Ovary (tissue), 9 donors: ENCODE measurements around the gene ELAPOR1. TPM values are rescaled to one million over a fixed set of nuclear protein-coding genes. Genes with fewer than 3 reads are reported as not detected.

Experiments
- DNase-seq, 5 donors: peaks; one replicate each; pipeline ENCODE4 v3.0.0-alpha.2; 2019 to 2020
- H3K27ac ChIP-seq, 2 donors: fragments of 200-600 bp; one replicate each; pipeline versions ENCODE4 v1.5.1 to v1.8.0; 2019 to 2022
- H3K27me3 ChIP-seq: fragments of 200-600 bp; one replicate; pipeline ENCODE4 v1.8.0; 2022
- H3K36me3 ChIP-seq: fragments of 200-600 bp; sonication (generic); one replicate; pipeline ENCODE4 v1.5.1; 2019
- H3K4me1 ChIP-seq: one replicate; pipeline ENCODE4 v1.8.1; 2013; ENCODE audit warnings: mild to moderate bottlenecking, moderate library complexity; ENCODE audit not compliant: insufficient read depth
- H3K4me3 ChIP-seq: fragments of 200-600 bp; sonication (generic); one replicate; pipeline ENCODE4 v1.5.1; 2017
- H3K9me3 ChIP-seq, 2 donors: fragments of 200-600 bp in 1 of 2; sonication (generic) in 1 of 2; one replicate each; pipeline versions ENCODE4 v1.5.1 to v1.8.1; 2013 to 2019; ENCODE audit warnings: mild to moderate bottlenecking in 1 of 2, moderate library complexity in 1 of 2
- EP300 ChIP-seq: sonication (generic); formaldehyde crosslinking; IDR thresholded peaks from one replicate; pipeline ENCODE4 v1.6.1; 2017; ENCODE audit warnings: antibody characterized with exemption
- POLR2A ChIP-seq: fragments of 450-650 bp; IDR thresholded peaks from one replicate; pipeline ENCODE4 v1.6.1; 2017; ENCODE audit warnings: antibody characterized with exemption, mild to moderate bottlenecking, moderate library complexity
- WGBS, 3 donors: extraction: QIAGEN DNeasy Blood & Tissue Kit in 1 of 3; methylation state at CpG; one replicate each; pipeline versions ENCODE4 v1.1.5 to v1.1.7; 2013 to 2017; 5-methylcytosine and 5-hydroxymethylcytosine counted together
- intact Hi-C, 4 donors: fragments of 100-400 bp; cut with DNase I; formaldehyde crosslinking; loops; one replicate each; pipeline versions ENCODE4 v1.11.0 to v1.15.1; 2022 to 2023
- polyA plus RNA-seq, 2 donors: library from polyadenylated mRNA; stranded (reverse); fragments of 200-250 nt in 1 of 2; fragments of 350-450 nt in 1 of 2; fragmentation: Illumina TruSeq in 1 of 2; extraction: RNeasy Lipid Tissue Mini Kit (QIAGEN cat#74804) in 1 of 2; gene quantifications; one replicate each; pipeline ENCODE4 v1.2.3, GENCODE V29; 2013 to 2014
- total RNA-seq, 7 donors: library from RNA; depleted of rRNA in 2 of 7; stranded (reverse); fragments of >200 nt in 2 of 7; fragmentation: NEBNext Ultra II Directional in 3 of 7; extraction: Animal tissue kit (Norgen Biotek cat#: 25700) in 3 of 7; gene quantifications; one replicate each; pipeline versions ENCODE4 v1.1.0 to v1.2.4, GENCODE V29; 2016 to 2023
- TF ChIP-seq, protein P1 (sequence below), 3 donors: fragments of 450-650 bp in 2 of 3; fragments of 200-600 bp in 1 of 3; IDR thresholded peaks; one replicate each; pipeline versions ENCODE4 v1.5.1 to v1.8.0; 2016 to 2022; ENCODE audit warnings: antibody characterized with exemption in 3 of 3, mild to moderate bottlenecking in 1 of 3
- donor health status: DM: no; HTN: no; CAD: no; lungs with moderate emphysema.
- donor health status: DM: no; HTN: no; CAD: no.
- donor health status: Bipolar disorder and iron deficiency.
- donor health status: DM: yes; HTN: yes; CAD: no.
- donor health status: DM: no; HTN: no; CAD: no.
- donor health status: DM: yes; HTN: yes; CAD: no.

The ELAPOR1 gene
- total and polyA plus RNA-seq, 9 donors, result 0.15 to 69.6 (median 1.9) TPM; not detected in 1

DNA sequence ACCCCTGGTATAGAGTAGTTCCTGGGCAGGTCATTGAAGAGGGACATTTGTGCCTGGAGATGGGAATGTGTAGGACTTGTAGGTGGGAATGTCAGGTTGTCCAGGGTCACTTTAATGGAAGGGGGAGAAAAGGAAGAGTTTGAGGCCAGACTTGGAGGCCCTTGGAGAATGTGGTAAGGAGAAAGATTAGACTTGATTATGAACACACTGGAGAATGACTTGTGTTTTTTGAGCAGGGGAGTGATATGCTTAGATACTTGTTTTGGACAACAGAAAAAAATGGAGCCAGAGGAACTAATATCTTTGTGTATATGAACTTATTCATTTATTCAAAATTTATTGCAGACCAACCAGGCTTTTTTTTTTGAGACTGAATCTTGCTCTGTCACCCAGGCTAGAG is 17.9 kb downstream of the ELAPOR1 start:
- Histone ChIP-seq H3K4me3 (no peak overlapping the region), H3K27me3 (no peaks in the 10 kb centered on the region), H3K27ac (no peak overlapping the region), H3K36me3 (no peaks in the 10 kb centered on the region), H3K4me1 (no peaks in the 10 kb centered on the region), H3K9me3 (no peaks in the 10 kb centered on the region)
- no peak for DNase-seq
- TF ChIP-seq POLR2A (no peak), EP300 (no peak)
- TF ChIP-seq, protein P1, sequence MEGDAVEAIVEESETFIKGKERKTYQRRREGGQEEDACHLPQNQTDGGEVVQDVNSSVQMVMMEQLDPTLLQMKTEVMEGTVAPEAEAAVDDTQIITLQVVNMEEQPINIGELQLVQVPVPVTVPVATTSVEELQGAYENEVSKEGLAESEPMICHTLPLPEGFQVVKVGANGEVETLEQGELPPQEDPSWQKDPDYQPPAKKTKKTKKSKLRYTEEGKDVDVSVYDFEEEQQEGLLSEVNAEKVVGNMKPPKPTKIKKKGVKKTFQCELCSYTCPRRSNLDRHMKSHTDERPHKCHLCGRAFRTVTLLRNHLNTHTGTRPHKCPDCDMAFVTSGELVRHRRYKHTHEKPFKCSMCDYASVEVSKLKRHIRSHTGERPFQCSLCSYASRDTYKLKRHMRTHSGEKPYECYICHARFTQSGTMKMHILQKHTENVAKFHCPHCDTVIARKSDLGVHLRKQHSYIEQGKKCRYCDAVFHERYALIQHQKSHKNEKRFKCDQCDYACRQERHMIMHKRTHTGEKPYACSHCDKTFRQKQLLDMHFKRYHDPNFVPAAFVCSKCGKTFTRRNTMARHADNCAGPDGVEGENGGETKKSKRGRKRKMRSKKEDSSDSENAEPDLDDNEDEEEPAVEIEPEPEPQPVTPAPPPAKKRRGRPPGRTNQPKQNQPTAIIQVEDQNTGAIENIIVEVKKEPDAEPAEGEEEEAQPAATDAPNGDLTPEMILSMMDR (IDR thresholded peaks at IDR 0.05), result no peak
- intact Hi-C loops, result no loop called here

- no peak overlapping the region for H3K27ac ChIP-seq
- DNase-seq, result no peak
- 75 to 80% (median 79%) methylated on average over 4 of the region's 4 CpGs for WGBS, 3 donors
- no peaks in the 10 kb centered on the region for H3K4me1 ChIP-seq
- no peaks in the 10 kb centered on the region for H3K27me3 ChIP-seq
- intact Hi-C loops, result no loop called here
- TF ChIP-seq EP300, result no peak
- TF ChIP-seq, protein P1 (IDR thresholded peaks at IDR 0.05), result no peak
- TF ChIP-seq POLR2A, result no peak
- no peak overlapping the region for H3K4me3 ChIP-seq
- H3K9me3 ChIP-seq, result no peaks in the 10 kb centered on the region
- no peaks in the 10 kb centered on the region for H3K36me3 ChIP-seq
These were observed 19.2 kb downstream of the ELAPOR1 start for GRCh38 chr1:109133002-109133706.

- H3K4me1 ChIP-seq, result no peaks in the 10 kb centered on the region
- no peak overlapping the region for H3K27ac ChIP-seq
- TF ChIP-seq, protein P1 (IDR thresholded peaks at IDR 0.05), result no peak
- TF ChIP-seq EP300 (no peak), POLR2A (no peak)
- H3K36me3 ChIP-seq, result no peaks in the 10 kb centered on the region
- 49 to 69% (median 64%) methylated on average over 2 of the region's 2 CpGs for WGBS, 3 donors
- H3K27me3 ChIP-seq, result no peaks in the 10 kb centered on the region
- no peak for DNase-seq
- H3K4me3 ChIP-seq, result no peak overlapping the region
- intact Hi-C loops, result no loop called here
- H3K9me3 ChIP-seq, result no peaks in the 10 kb centered on the region
These were observed 19.9 kb downstream of the ELAPOR1 start for GRCh38 chr1:109133815-109134214.

GRCh38 chr1:109134423-109134822 is 20.5 kb downstream of the ELAPOR1 start:
- intact Hi-C loops, result no loop called here
- WGBS, 3 donors, result 36 to 50% (median 43%) methylated on average over 7 of the region's 7 CpGs
- H3K27ac ChIP-seq, result no peak overlapping the region
- no peak for DNase-seq
- no peaks in the 10 kb centered on the region for H3K36me3 ChIP-seq
- no peaks in the 10 kb centered on the region for H3K4me1 ChIP-seq
- no peaks in the 10 kb centered on the region for H3K9me3 ChIP-seq
- TF ChIP-seq EP300 (no peak), POLR2A (no peak)
- TF ChIP-seq, protein P1 (IDR thresholded peaks at IDR 0.05), result no peak
- H3K27me3 ChIP-seq, result no peaks in the 10 kb centered on the region
- H3K4me3 ChIP-seq, result no peak overlapping the region
